D341Med (cell line): ENCODE results near the gene UBASH3A.
A peak's percentile ranks its signal among the peaks of the same experiment; 100 is the strongest.

ENCODE experiments used
- DNase-seq: peaks from one replicate; pipeline ENCODE4 v3.0.0; 2012; ENCODE audit warnings: low spot score

UBASH3A gene

DNA sequence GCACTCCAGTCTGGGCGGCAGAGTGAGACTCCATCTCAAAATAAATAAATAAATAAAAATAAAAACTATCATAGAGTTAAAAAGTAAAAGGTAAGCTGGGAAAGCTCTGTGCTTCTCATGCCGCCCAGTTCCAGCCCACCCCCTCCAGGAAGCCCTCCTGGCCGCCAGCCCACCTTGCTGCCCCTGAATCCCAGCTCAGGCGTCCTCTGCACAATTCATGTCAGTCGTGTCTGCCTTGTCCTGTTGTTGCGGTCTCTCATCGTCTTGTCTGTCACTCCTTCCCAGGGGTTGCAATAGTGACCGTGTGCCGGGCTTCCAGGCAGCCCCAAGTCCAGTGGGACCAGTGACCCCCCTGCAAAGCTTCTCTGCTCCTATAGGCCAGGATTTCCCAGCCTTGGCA is 48.2 kb downstream of the UBASH3A start:
- no peak for DNase-seq

DNA sequence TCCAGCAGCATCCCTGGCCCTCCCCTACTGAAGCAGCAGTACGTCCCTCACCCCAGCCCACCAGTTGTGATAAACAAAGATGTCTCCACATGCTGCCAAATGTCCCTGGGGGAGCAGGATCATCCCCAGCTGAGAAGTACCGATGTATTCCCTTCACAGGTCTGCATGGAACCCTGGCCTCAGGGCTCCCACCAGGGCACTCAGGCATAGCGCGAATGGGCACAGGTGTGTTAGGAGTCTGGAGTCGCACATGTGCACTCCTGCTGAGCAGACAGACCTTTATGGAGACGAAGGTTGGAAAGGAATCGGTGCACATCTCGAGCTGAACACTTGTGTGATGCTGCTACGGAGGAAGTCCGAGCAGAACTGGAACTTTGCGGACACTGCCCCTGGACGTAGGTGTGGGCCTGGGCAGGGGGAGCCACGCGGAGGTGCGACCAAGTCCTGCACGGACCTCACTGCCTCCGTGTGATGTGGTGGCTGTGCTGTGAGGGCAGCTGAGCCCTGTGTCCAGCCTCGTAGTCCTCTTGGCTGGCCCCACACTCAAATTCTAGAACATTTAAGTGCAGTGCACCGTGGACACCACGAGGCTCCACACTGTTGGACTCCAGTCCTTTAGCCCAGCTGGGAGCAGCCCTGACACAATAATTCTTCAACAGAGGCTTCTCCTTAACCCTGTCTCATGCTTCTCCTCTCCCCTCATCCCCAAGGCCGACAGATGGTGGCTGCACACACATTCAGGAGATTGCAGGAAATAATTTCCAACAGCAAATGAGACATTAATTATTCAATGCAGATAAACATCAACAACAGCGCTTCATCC is 48.9 kb downstream of the UBASH3A start:
- DNase-seq, result no peak

DNA sequence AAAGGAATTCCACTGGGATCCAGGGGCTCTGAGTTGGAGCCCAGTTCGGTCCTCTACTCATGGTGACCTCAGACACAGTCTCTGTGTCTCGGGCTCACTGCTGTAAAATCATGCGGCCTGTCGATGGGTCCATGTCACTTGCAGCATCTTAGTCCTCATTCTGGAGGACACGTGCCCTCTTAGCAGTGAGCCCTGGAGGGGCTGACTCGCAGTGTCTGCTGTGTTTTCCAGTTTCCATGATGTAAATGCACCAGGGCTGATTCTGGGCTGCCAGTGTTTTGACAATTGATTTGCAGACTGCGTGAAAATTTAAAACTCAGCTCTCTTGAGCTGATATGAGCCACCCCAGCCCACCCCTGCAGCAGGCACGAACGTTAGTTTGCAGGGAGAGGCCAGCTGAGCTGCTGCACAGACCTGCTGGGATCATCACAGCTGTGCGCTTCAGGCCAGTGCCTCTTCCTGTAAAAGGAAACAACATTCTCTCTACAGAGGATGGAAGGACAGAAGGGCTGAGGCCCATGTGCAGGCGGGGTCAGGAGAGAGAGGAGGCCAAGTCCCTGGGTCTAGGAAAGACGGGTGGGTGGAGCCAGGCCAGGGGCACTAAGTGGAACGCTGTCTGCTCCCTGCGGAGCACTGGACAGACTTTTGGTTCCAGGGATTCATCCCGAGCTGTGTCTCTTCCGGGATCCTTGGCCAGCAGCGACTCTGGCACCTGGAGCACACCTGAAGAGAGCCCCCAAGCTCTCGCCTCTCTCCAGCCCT is 49.7 kb downstream of the UBASH3A start:
- DNase-seq, result no peak

DNA sequence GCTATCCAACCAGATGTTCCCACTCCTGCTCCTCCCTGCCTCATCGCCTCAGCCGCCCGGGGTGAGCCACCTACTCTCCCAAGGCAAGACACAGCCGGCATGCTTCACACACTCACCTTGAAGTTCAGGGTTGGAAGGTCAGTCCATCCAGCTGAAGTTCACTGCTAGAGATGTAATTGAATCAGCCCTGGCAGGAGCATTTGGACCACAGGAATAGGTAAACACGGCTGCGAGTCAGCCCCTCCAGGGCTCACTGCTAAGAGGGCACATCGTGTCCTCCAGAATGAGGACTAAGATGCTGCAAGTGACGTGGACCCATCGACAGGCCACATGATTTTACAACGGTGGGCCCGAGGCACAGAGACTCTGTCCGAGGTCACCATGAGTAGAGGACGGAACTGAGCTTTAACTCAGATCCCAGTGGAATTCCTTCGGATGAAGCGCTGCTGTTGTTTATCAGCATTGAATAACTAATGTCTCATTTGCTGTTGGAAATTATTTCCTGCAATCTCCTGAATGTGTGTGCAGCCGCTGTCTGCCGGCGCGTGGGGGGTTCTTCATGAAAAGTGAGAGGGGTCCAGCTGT is 50.4 kb downstream of the UBASH3A start:
- no peak for DNase-seq

DNA sequence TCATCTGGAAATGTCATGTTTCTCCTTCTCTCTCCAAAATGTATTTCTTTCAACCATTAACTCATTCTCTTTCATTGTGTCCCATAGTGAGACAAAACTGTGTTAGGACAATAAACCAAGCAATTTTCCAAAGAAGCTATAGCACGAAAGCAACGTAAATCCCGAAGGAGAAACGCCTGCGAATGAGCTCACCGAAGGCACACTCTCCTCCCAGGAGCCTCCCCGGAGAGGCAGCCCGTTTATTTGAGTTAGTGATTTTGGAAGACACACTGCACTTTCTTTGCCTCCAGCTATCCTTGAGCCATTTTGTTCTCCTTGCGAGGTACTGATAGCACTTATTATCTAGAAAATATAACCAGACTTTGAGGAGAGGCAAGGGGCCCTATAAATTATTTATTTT is 51.1 kb downstream of the UBASH3A start:
- DNase-seq, result no peak

DNA sequence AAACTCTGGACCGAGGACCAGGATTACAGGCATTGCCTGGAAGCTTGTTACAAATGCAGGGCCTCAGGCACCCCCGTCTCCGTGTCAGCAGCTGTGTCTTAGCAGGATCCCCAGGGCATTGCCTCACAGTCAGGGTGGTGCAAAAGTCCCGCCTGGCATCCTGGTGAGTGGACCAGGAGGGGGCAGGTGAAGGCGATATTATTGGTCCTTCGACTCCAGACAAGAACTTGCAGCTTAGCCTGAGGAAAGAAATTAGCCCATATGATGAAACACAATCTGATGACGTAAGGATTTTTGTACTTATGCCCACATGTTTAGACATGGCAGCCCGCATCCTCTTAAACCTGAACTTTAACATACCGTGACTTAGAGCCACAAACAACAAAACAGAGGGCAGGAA is 51.5 kb downstream of the UBASH3A start:
- peak; percentile 70 for DNase-seq

DNA sequence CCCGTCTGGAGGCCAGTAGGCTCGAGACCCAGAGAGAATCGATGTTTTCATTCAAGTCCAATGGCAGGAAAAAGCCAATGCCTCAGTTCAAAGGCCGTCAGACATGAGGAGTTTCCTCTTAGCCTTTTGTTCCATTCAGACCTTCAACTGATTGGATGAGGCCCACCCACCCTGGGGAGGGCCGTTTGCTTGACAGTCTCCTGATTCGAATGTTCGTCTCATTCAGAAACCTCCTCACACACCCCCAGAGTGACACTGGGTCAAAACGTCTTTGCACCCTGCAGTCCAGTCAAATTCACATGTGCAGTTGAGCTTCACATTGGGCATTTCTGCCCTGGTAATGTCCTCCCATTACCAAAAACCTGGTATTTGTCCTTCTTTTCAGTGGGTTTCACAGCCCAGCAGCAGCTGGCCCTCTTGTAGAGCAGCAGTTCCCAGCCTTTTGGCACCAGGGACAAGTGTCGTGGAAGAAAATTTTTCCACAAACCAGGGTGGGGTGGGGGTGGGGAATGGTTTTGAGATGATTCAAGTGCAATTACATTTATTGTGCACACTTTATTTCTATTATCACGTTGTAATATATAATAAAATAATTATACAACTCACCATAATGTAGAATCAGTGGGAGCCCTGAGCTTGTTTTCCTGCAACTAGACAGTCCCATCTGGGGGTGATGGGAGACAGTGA is 52.2 kb downstream of the UBASH3A start:
- DNase-seq, result no peak

DNA sequence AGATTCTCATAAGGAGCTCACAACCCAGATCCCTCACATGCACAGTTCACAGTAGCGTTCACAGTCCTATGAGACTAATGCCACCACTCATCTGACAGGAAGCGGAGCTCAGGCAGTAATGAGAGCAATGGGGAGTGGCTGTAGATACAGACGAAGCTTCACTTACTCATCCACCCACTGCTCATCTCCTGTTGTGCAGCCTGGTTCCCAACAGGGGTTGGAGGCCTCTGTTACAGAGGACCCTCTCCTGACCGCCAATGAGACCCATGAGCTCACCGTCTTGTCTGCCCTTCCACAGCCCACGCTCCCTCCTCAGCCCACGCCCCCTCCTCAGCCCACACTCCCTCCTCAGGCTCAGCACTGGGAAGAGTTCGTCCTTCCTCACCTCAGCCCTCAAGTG is 52.8 kb downstream of the UBASH3A start:
- DNase-seq, result no peak

DNA sequence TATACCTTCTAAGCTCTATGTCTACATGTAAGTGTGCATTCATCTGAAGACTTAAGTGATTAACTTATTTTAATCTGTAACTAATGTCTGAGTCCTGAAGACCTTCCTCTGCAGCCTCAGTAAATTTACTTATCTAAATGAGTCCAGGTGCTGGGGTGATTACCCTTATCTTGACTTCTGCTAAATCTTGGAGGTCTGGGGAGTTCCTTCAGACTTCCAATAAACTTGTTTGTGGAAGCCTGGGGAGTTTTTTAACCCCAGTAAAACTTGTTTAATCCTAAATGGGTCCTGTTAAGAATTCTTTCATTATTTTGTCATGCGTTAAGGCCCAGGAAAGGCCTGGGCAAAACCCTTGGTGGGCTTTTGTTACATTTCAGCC is 55.4 kb downstream of the UBASH3A start:
- DNase-seq, result no peak

DNA sequence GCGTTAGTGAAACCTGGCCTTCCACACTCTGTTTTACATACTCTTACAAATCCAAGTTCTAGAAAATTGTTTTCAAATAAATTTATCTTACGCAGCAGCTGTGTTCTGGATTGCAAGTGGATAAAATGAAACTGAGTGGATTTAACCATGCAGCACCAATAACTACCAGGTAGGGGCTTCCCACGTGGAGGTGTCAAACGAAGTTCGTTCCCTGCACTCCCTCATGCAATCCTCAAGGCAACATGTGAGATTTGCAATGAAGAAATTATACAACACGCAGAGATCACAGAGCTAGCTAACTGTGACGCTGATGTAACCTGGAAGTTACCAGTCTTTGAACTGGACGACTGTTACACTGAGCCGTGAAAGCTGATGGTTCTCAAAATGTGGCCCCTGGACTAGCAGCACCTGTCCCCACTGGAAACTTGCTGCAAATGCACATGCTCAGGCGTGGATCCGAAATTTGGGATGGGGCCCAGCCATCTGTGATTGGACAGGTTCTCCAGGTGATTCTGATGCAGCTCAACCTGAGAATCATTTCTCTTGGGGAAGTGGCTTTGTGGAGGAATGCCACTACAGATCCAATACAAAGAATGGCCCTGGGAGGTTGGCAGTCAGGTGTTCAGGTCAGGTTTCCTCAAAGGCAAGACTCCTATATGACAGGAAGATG is 56.0 kb downstream of the UBASH3A start:
- no peak for DNase-seq

DNA sequence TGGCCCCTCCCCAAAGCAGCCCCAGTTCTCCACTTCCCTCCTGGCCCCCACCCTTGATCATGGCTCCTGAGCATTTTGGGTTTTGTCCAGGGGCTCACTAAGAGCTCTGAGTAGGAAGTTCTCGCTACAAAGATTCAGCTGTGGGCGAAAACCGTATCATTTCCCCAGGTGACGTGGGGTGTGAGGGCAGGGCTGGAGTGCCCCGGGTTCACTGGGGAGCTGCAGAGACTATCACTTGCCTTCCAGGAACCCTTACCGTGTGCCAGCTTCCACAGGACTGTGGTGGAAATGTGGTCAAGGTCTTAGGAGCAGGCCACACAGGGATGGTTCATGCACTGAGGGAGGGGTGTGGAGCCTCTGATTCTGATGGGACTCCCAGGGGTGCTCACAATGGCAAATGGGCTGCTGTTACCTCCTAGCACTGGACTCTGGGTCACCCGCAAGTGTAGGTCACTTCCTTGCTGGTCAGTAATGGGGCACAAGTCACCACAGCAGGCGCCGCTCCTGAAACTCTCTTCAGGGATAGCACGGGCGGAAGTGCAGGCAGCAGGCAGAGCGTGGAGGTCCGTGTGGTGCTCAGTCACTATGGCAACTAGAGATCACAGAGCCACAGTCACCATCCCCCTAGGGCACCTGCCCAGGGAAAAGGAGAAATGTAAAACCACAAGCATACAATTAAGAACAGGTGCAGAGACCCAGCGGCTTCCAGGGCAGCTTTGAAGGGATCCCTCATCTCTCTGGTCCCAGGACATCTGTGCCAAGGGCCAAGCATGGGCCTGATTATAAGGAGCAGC is 56.9 kb downstream of the UBASH3A start:
- no peak for DNase-seq

DNA sequence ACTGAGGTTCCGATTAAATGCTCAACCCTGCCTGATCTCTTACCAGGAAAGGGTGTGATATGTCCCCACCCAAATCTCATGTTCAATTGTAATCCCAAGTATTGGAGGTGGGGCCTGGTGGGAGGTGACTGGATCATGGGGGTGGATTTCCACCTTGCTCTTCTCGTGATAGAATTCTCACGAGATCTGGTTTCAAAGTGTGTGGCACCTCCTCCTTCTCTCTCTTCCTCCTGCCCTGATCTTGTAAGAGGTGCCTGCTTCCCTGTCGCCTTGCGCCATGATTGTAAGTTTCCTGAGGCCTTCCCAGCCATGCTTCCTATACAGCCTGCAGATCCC is 57.5 kb downstream of the UBASH3A start:
- no peak for DNase-seq

DNA sequence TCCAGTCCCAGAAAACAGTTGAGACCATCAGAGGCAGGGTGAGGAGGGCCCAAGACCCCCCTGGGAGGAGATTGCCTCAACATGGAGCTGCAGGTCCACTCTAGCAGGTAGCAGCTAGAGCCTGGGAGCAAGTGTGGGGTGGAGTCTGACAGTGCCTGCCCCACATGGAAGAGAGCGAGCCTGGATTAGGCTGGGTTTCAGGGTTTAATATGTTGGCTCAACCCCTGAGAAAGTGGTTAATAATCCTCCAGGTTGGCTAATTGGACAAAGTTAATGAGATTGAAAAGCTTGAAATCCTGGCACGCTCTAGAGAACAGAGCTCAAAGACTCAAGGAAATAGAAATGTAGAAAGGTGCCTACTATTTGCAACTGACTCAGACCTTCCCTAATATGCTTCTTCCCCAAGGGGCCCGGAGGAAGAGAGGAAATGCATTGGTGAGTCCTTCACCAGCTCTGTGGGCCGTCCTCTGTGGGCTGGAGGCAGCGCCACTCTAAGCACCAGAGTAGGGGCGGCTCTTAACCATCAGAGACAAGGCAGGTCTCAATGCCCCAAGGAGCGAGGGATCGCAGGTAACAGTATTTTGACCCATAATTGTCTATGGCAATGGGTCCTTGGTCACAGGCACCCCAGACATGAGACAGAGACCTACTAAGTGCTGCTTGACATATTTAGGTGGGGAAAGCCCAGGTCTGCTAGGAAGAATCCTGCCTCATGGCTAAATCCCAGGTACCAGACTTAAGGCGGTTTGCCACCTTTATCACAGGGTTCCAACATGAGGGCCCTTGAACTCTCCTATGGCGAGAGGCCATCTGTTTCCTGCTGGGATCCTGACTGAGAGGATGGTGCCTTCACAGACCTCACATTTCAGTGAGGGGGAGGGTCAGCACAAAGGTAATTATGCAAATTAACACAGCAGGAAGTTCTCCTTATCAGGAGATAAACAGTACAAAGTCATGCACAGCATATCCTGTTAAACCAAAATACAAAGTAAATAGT is 58.5 kb downstream of the UBASH3A start:
- DNase-seq, result peak; percentile 75

DNA sequence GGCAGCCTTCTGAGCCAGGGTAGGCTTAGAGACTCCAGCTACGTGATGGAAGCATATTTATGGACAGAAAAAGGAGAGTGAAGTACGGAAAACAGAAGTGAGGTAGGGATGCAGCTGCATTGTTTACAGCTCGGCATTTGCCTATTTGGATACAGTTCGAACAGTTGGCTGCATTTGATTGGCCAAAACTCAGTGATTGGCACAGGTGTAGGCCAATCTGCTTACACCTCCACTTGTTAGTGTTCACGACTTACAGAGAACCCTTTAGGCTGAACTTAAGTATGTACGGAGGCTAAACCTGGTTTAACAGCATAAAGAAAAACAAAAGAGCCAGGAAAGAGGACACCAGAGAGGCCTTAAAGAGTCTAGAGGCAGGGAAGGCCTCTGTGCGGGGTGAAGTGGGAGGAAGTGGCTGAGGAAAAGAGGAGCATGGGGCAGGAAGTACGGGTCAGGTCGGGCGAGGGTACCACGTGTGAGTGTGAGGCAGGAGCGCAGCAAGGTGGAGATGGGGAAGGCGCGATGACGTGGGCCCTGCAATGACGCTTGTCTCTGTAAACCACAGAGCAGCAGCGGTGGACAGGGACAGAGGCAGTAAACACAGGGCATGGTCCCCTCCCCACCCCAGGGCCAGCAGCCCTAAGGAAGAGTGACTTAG is 60.3 kb downstream of the UBASH3A start:
- no peak for DNase-seq

DNA sequence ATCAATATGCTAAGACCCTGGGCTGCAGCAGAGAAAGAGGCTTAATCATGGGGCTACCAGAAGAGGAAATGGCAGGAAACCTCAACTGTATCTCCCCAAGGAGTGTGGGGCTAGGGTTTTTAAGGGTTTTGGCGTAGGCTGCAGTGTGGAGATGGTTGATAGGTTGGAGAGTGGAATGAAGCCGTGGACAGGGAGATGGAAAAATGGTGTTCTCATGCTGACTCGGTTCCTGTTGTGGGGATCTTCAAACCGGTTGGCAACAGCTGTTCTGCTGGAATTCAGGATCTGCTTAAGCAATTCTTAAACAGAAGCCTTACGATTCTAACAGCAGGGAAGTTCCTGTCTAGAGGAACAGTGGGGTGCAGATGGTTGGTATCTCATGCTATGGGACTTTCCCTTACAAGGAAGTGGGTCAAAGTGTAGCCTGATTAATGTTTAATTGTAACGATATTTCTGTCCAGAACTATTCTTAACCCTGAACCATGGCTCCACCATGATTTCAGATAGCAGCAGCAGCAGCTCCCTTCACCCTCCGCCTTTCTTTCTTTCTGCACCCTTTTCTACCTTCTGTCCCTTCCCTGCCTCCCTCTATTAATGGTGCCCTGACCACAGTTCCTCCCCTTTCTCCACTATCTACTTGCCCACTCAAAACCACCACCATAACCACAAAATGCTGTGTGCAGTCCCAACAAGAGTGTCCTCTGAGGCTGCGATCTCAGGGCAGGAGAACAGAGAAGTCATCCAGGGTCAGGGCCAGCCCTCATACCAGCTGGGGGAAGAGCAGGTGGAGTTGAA is 61.5 kb downstream of the UBASH3A start:
- no peak for DNase-seq

DNA sequence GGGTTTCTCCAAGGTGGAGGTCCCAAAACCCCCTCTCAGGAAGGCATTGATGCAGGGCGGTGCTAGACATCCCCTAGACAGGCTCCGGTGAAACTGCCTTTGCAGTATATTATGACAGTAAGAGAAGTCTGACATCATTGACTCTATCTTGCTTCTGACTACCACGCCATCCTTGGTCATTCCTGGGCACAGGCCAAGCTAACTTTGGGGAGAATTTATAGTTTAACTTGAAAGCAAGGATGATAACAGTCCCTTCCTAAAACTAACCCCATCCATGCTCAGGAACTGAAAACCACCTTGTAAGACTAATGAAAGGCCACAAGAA is 62.1 kb downstream of the UBASH3A start:
- DNase-seq, result no peak

DNA sequence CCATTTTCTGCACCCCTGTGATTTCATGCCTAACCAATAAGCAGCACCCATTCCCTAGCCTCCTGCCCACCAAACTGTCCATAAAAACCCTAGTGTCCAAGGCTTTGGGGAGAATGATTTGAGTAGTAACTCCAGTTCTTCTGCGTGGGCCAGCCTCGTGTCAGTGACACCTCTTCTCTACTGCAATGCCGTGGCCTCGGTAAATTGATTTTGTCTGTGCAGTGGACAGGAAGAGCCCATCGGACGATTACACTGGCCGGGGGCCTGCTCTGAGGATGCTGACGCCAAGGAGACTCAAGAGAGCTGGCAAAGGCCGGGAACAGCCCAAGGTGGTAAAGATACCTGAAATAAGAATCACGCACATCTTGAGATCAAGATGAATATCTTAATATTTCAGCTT is 63.0 kb downstream of the UBASH3A start:
- DNase-seq, result no peak

DNA sequence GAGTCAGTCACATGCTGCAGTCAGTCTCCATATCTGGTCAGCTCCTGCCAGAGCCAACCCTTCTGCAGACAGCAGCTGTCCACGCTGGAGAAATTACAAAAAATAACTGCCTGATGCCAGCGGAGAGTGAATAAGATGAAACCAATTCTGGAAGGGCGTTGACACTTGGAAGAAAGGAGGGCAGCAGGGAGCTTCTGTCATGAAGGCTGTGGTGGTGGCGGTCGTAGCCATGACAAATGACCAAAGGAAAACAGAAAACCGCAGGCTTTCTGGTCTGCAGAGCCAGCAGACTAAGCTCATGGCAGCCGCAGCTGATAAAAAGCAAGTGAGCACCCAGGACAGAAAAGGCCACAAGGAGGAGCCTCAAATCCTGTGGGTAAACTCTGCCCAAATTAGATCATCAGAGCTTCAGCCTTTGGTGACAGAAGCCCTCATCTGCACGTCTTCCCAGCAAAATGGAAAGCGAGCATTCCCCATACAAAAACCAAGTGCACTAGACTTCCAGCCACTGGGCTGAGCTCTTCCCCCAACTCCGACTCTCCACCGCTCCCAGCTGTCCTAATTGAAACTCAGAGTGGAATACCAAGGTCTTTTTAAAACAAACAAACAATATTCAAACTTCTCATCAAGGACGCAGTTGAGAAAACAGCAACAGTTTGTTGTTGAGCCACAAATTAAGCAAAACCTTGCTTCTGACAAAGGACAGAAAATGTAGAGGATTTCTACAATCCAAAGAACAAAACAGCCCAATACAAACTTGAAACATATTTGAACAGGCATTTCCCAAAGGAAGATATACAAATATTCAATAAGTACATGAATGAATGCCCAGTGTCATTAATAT is 63.7 kb downstream of the UBASH3A start:
- DNase-seq, result no peak
